K562 (cell line): ENCODE results near the gene MAGI1. TPM values are rescaled to one million over a fixed set of nuclear protein-coding genes. Genes with fewer than 3 reads are reported as not detected.

ENCODE experiments used
- ATAC-seq: fragments of 200-7000 bp; cut with Tn5 transposase; 3 replicates; pipeline ENCODE4 v1.9.1; 2020; ENCODE audit warnings: moderate library complexity
- BruUV-seq: library from RNA; stranded (reverse); fragments of 400-500 nt; replicated peaks from 2 replicates; lab custom pipeline; 2021; lab: Mats Ljungman, UMichigan
- CTCF ChIA-PET: fragments of 300-600 bp; formaldehyde crosslinking; extraction: SDS; loops from one replicate; lab custom pipeline; 2021; ENCODE audit warnings: low intra/inter-chr PET ratio; lab: Yijun Ruan, JAX
- POLR2A ChIA-PET: fragments of 300-600, 350-650 bp; sonication (Branson Sonifier 250); formaldehyde crosslinking; extraction: SDS; loops from one replicate; lab custom pipeline; 2021; ENCODE audit warnings: antibody characterized with exemption, inconsistent platforms; lab: Yijun Ruan, JAX
- DNase-seq, 4 experiments: peaks; one replicate each; pipeline versions ENCODE4 v3.0.0 to v3.0.0-alpha.2; 2011 to 2018; ENCODE audit warnings: low spot score in 3 of 4, mixed read lengths in 3 of 4; ENCODE audit errors: extremely low read depth in 1 of 4
- FAIRE-seq: peaks from 2 replicates; lab custom pipeline; 2011; peaks lifted over from hg19 to GRCh38; lab: Jason Lieb, UNC
- H2AFZ ChIP-seq: 2 replicates; pipeline ENCODE4 v1.6.0; 2011; ENCODE audit warnings: low read depth, low read length, control low read depth, inconsistent platforms
- H3K27ac ChIP-seq: fragments of 200-600 bp; 3 replicates; pipeline ENCODE4 v1.8.0; 2011; ENCODE audit warnings: low read depth, mild to moderate bottlenecking, control low read depth, inconsistent platforms, low read length, moderate library complexity, mixed read lengths; ENCODE audit errors: extremely low read depth
- H3K27me3 ChIP-seq, 2 experiments: fragments of 300-600 bp in 1 of 2; 2 replicates in 1 of 2; 3 replicates in 1 of 2; pipeline versions ENCODE4 v1.6.0 to v1.8.0; 2011; ENCODE audit warnings: inconsistent platforms in 2 of 2, low read length in 2 of 2, mild to moderate bottlenecking in 1 of 2, mixed read lengths in 1 of 2, moderate library complexity in 1 of 2; ENCODE audit not compliant: control insufficient read depth in 2 of 2, insufficient read depth in 2 of 2
- H3K36me3 ChIP-seq: fragments of 300-600 bp; 3 replicates; pipeline ENCODE4 v1.8.0; 2011; ENCODE audit warnings: mild to moderate bottlenecking, low read length, inconsistent platforms; ENCODE audit not compliant: control insufficient read depth, insufficient read depth
- H3K4me1 ChIP-seq, 2 experiments: fragments of 200-600 bp in 1 of 2; replicated peaks in 1 of 2; 2 replicates in 1 of 2; 3 replicates in 1 of 2; pipeline versions ENCODE4 v1.5.1 to v1.8.0; 2011; ENCODE audit warnings: inconsistent platforms in 2 of 2, low read length in 2 of 2, mild to moderate bottlenecking in 1 of 2, mixed read lengths in 1 of 2, moderate library complexity in 1 of 2; ENCODE audit not compliant: control insufficient read depth in 2 of 2, insufficient read depth in 2 of 2
- H3K4me2 ChIP-seq: 2 replicates; pipeline ENCODE4 v1.6.1; 2011; ENCODE audit warnings: low read length, control low read depth, inconsistent platforms, mixed read lengths; ENCODE audit not compliant: insufficient read depth
- H3K4me3 ChIP-seq: fragments of 200-600 bp; sonication (generic), shearing (Covaris generic); 2 replicates; pipeline ENCODE4 v1.5.1; 2016; ENCODE audit warnings: control low read depth, inconsistent platforms
- H3K79me2 ChIP-seq: fragments of 200-600 bp; 3 replicates; pipeline ENCODE4 v1.8.0; 2011; ENCODE audit warnings: low read length, inconsistent platforms; ENCODE audit not compliant: control insufficient read depth, insufficient read depth
- H3K9ac ChIP-seq, 2 experiments: 2 replicates each; pipeline versions ENCODE4 v1.6.0 to v1.6.1; 2011; ENCODE audit warnings: low read depth in 2 of 2, low read length in 2 of 2, control low read depth in 1 of 2, inconsistent platforms in 1 of 2, mild to moderate bottlenecking in 1 of 2, mixed read lengths in 1 of 2; ENCODE audit not compliant: insufficient read depth in 1 of 2
- H3K9me1 ChIP-seq: one replicate; pipeline ENCODE4 v1.6.0; 2011; ENCODE audit warnings: inconsistent platforms, mild to moderate bottlenecking, low read length, moderate library complexity; ENCODE audit not compliant: control insufficient read depth, insufficient read depth
- H3K9me3 ChIP-seq: replicated peaks from 2 replicates; pipeline ENCODE4 v1.5.1; 2011; ENCODE audit warnings: low read depth, low read length, inconsistent platforms; ENCODE audit not compliant: control insufficient read depth, insufficient read depth
- H4K20me1 ChIP-seq: replicated peaks from 2 replicates; pipeline ENCODE4 v1.6.1; 2011; ENCODE audit warnings: low read length, inconsistent platforms, mixed read lengths; ENCODE audit not compliant: control insufficient read depth, insufficient read depth
- JUND ChIP-seq, 2 experiments: IDR thresholded peaks; 2 replicates in 1 of 2; 3 replicates in 1 of 2; pipeline ENCODE4 v1.6.1; 2011; ENCODE audit warnings: borderline replicate concordance in 2 of 2, low read depth in 2 of 2, low read length in 2 of 2, improper control_type of control experiment in 1 of 2, missing biosample characterization in 1 of 2, missing genetic modification characterization in 1 of 2, missing genetic modification reagents in 1 of 2
- MCM5 ChIP-seq: fragments of 450-650 bp; IDR thresholded peaks from 2 replicates; pipeline ENCODE4 v1.6.1; 2016; ENCODE audit warnings: low read depth
- MTA1 ChIP-seq: fragments of 450-650 bp; IDR thresholded peaks from 2 replicates; pipeline ENCODE4 v1.6.1; 2017; ENCODE audit warnings: borderline replicate concordance
- NCOA6 ChIP-seq: fragments of 450-650 bp; IDR thresholded peaks from 2 replicates; pipeline ENCODE4 v1.6.1; 2017; ENCODE audit warnings: mild to moderate bottlenecking
- NR1H2 ChIP-seq: sonication (generic); formaldehyde crosslinking; IDR thresholded peaks from 2 replicates; pipeline ENCODE4 v1.4.0; 2020; ENCODE audit warnings: mild to moderate bottlenecking, missing genetic modification reagents
- NR3C1 ChIP-seq: sonication (generic); formaldehyde crosslinking; IDR thresholded peaks from 2 replicates; pipeline ENCODE4 v1.8.1; 2022; ENCODE audit warnings: missing genetic modification reagents
- POLR3G ChIP-seq: IDR thresholded peaks from 2 replicates; pipeline ENCODE4 v1.6.1; 2011; ENCODE audit not compliant: insufficient read length, insufficient replicate concordance; ENCODE audit errors: extremely low read depth
- SMARCE1 ChIP-seq: fragments of 450-650 bp; IDR thresholded peaks from 2 replicates; pipeline ENCODE4 v1.7.1; 2016; ENCODE audit warnings: mild to moderate bottlenecking
- TSC22D4 ChIP-seq: fragments of 450-650 bp; IDR thresholded peaks from 2 replicates; pipeline ENCODE4 v1.6.1; 2016; ENCODE audit warnings: missing genetic modification characterization, missing biosample characterization, control low read depth
- ZC3H8 ChIP-seq: fragments of 450-650 bp; IDR thresholded peaks from 2 replicates; pipeline ENCODE4 v1.6.1; 2017
- ZEB2 ChIP-seq: fragments of 450-650 bp; IDR thresholded peaks from 2 replicates; pipeline ENCODE4 v1.6.1; 2016
- ZNF121 ChIP-seq: sonication (generic); formaldehyde crosslinking; conservative IDR thresholded peaks from 2 replicates; pipeline ENCODE4 v1.8.0; 2022; ENCODE audit warnings: missing genetic modification reagents
- ZNF133 ChIP-seq: fragments of 250-450 bp; sonication (Bioruptor Pico); IDR thresholded peaks from 2 replicates; pipeline ENCODE4 v1.4.0; 2020; ENCODE audit warnings: mild to moderate bottlenecking
- ZNF175 ChIP-seq: fragments of 200-800 bp; sonication (Bioruptor generic); IDR thresholded peaks from 2 replicates; pipeline ENCODE4 v1.6.1; 2016; ENCODE audit warnings: low read depth, mild to moderate bottlenecking, missing genetic modification characterization, missing compliant biosample characterization
- ZNF197 ChIP-seq: fragments of 200-800 bp; sonication (Bioruptor generic); IDR thresholded peaks from 2 replicates; pipeline ENCODE4 v1.6.1; 2016; ENCODE audit warnings: low read depth, missing genetic modification characterization, missing compliant biosample characterization
- ZNF324 ChIP-seq: fragments of 250-450 bp; sonication (Bioruptor Pico); IDR thresholded peaks from 2 replicates; pipeline ENCODE4 v1.4.0; 2020; ENCODE audit warnings: mild to moderate bottlenecking
- ZNF639 ChIP-seq, 2 experiments: fragments of 200-800 bp in 1 of 2; sonication (Bioruptor generic) in 1 of 2; sonication (generic) in 1 of 2; formaldehyde crosslinking in 1 of 2; IDR thresholded peaks in 1 of 2; conservative IDR thresholded peaks in 1 of 2; 2 replicates each; pipeline versions ENCODE4 v1.5.0 to v1.6.1; 2016 to 2020; ENCODE audit warnings: missing compliant biosample characterization in 1 of 2, missing genetic modification characterization in 1 of 2, missing genetic modification reagents in 1 of 2
- WGBS: fragments of 100-300 bp; shearing (Covaris generic); methylation state at CpG from one replicate; pipeline ENCODE4 v1.1.6; 2016; ENCODE audit warnings: low coverage, mixed read lengths; ENCODE audit not compliant: insufficient coverage; ENCODE audit errors: missing lambda C conversion rate; 5-methylcytosine and 5-hydroxymethylcytosine counted together
- in situ Hi-C: fragments of 300-500 bp; cut with MboI; formaldehyde crosslinking; loops from 4 replicates; pipeline ENCODE4 v1.15.0; 2018; ENCODE audit warnings: inconsistent platforms, mixed read lengths
- intact Hi-C: fragments of 100-400 bp; cut with micrococcal nuclease; formaldehyde crosslinking; loops from 2 replicates; pipeline ENCODE4 v1.14.2; 2022
- polyA plus RNA-seq, 8 experiments: library from polyadenylated mRNA; depleted of rRNA in 4 of 8; stranded (reverse) in 5 of 8; unstranded in 3 of 8; fragments of >200 nt; fragmentation: Nextera tagmentation in 2 of 8; fragmentation: Illumina TruSeq in 1 of 8; extraction: Ambion mirVana in 2 of 8; extraction: Trizol in 1 of 8; gene quantifications; 2 replicates each; pipeline versions ENCODE4 v1.2.1 to v1.2.3, GENCODE V29; 2011 to 2014; ENCODE audit warnings: inconsistent platforms in 1 of 8, missing spikeins in 1 of 8
- total RNA-seq, 7 experiments: library from RNA; depleted of rRNA in 6 of 7; stranded (reverse); fragments of >200 nt in 6 of 7; fragmentation: Illumina TruSeq in 2 of 7; extraction: Trizol in 2 of 7; gene quantifications; 2 replicates each; pipeline versions ENCODE4 v1.2.1 to v1.2.3, GENCODE V29; 2011 to 2021; ENCODE audit warnings: low replicate concordance in 1 of 7
- TF ChIP-seq, protein P1 (sequence below): sonication (generic); formaldehyde crosslinking; IDR thresholded peaks from 2 replicates; pipeline ENCODE4 v1.8.1; 2023; ENCODE audit warnings: mild to moderate bottlenecking, missing genetic modification reagents, moderate library complexity
- TF ChIP-seq, protein P2 (sequence below): fragments of 250-450 bp; sonication (Bioruptor Pico); IDR thresholded peaks from 2 replicates; pipeline ENCODE4 v1.8.0; 2021; ENCODE audit warnings: moderate library complexity, mild to moderate bottlenecking, inconsistent platforms

The MAGI1 gene
- total and polyA plus RNA-seq, 9 of the 15 experiments (the other 6 are each of a cell fraction or from before 2014, with no cell fraction given): 7.8 to 59.4 (median 43.2) TPM

DNA sequence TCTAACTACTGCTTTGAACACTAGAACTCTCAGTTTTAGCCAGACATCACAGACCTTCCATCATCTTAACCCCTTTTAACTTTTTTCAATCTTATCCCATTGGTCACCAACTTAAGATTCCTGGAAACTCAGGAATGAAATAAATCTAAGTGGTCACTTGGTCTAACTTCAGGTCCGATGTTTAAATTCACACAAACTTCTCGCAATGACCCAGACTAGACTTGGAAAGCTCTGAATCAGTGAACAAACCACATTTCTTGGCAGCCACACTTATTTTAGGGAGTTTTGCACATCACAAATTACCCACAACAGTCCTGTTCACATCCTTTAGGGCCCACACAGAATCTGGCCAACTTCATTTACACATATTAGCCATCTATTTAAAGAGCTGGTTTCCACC is 118.9 kb downstream of the MAGI1 start:
- POLR2A ChIA-PET: no interaction called here
- CTCF ChIA-PET: no interaction called here
- Histone ChIP-seq H3K36me3 (no peaks in the 10 kb centered on the region), H3K4me2 (no peak overlapping the region), H3K9ac (no peak overlapping the region), H3K9me1 (no peaks in the 10 kb centered on the region)
- BruUV-seq: no TSS peak
- no peak for TF ChIP-seq JUND (IDR thresholded peaks at IDR 0.05; ENCODE audit: borderline replicate concordance, low read depth, low read length)
- no peak for TF ChIP-seq JUND (tag; IDR thresholded peaks at IDR 0.05; ENCODE audit: borderline replicate concordance, low read depth, low read length)
- TF ChIP-seq, protein P1, sequence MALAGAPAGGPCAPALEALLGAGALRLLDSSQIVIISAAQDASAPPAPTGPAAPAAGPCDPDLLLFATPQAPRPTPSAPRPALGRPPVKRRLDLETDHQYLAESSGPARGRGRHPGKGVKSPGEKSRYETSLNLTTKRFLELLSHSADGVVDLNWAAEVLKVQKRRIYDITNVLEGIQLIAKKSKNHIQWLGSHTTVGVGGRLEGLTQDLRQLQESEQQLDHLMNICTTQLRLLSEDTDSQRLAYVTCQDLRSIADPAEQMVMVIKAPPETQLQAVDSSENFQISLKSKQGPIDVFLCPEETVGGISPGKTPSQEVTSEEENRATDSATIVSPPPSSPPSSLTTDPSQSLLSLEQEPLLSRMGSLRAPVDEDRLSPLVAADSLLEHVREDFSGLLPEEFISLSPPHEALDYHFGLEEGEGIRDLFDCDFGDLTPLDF (CRISPR knock-in tag): no peak
- no peak for TF ChIP-seq SMARCE1
- TF ChIP-seq ZNF324 (CRISPR knock-in tag): no peak
- TF ChIP-seq ZNF121 (CRISPR knock-in tag): no peak
- TF ChIP-seq ZNF639 (CRISPR knock-in tag; conservative IDR thresholded peaks at IDR 0.05 in 1 of 2, IDR thresholded peaks at IDR 0.05 in 1 of 2): no peak
- no peak for TF ChIP-seq NCOA6
- TF ChIP-seq, protein P2, sequence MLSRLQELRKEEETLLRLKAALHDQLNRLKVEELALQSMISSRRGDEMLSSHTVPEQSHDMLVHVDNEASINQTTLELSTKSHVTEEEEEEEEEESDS (CRISPR knock-in tag): no peak
- TF ChIP-seq NR1H2 (CRISPR knock-in tag): no peak
- no peak for TF ChIP-seq TSC22D4 (tag)
- no peak for TF ChIP-seq MCM5
- no peak for TF ChIP-seq POLR3G
- no peak for TF ChIP-seq ZNF133 (CRISPR knock-in tag)
- no peak for TF ChIP-seq ZNF175 (CRISPR knock-in tag)
- no peak for TF ChIP-seq MTA1
- no peak for TF ChIP-seq NR3C1 (CRISPR knock-in tag)
- TF ChIP-seq ZEB2: no peak
- TF ChIP-seq ZC3H8: no peak
- TF ChIP-seq ZNF197 (CRISPR knock-in tag): no peak
- TF ChIP-seq, all 486 proteins: peak for 0
- no peak overlapping the region for H3K27ac ChIP-seq
- no peaks in the 10 kb centered on the region for H3K9me3 ChIP-seq
- no peak for DNase-seq
- no peak overlapping the region for H3K4me3 ChIP-seq
- H4K20me1 ChIP-seq: no peaks in the 10 kb centered on the region
- intact Hi-C loops: loop anchor here (10.0 kb wide), 1 partner anchor 135 kb away; no protein-coding TSS in a partner anchor
- H3K79me2 ChIP-seq: no peaks in the 10 kb centered on the region
- no peak for FAIRE-seq
- no peak overlapping the region for H2AFZ ChIP-seq
- no peak for ATAC-seq
- H3K27me3 ChIP-seq: no peaks in the 10 kb centered on the region
- in situ Hi-C loops: no loop called here
- WGBS: 4% methylated on average over 2 of the region's 2 CpGs
- H3K4me1 ChIP-seq: no peaks in the 10 kb centered on the region
